ENCODE measurements around the gene BRPF3.
A peak's percentile ranks its signal among the peaks of the same experiment; 100 is the strongest.
"Not testable (repeated sequence)": the region's sequence is repeated elsewhere in the genome, so short reads cannot be mapped to it uniquely, and the experiment has no call there.

The BRPF3 gene

GRCh38 chr6:36200998-36201596 is 4.6 kb downstream of the BRPF3 start:
- DNase-seq (ENCODE audit: low read depth), result no peak

- DNase-seq (ENCODE audit: low read depth), result no peak
Observed at GRCh38 chr6:36201612-36202011, 5.1 kb downstream of the BRPF3 start.

GRCh38 chr6:36202101-36202500 is 5.6 kb downstream of the BRPF3 start:
- no peak for DNase-seq (ENCODE audit: low read depth)

GRCh38 chr6:36204068-36204753 is 7.7 kb downstream of the BRPF3 start:
- DNase-seq (ENCODE audit: low read depth), result peak; percentile 14

GRCh38 chr6:36207155-36207554 is 10.6 kb downstream of the BRPF3 start:
- no peak for DNase-seq (ENCODE audit: low read depth)

- no peak for DNase-seq (ENCODE audit: low read depth)
Observed at GRCh38 chr6:36209606-36210005, 13.1 kb downstream of the BRPF3 start.

- no peak for DNase-seq (ENCODE audit: low read depth)
Observed at GRCh38 chr6:36210182-36210581, 13.6 kb downstream of the BRPF3 start.

- no peak for DNase-seq (ENCODE audit: low read depth)
Observed at GRCh38 chr6:36210886-36211595, 14.5 kb downstream of the BRPF3 start.

- DNase-seq (ENCODE audit: low read depth), result no peak
Observed at GRCh38 chr6:36216559-36216958, 20.0 kb downstream of the BRPF3 start.

- DNase-seq (ENCODE audit: low read depth), result no peak
Observed at GRCh38 chr6:36217188-36217587, 20.6 kb downstream of the BRPF3 start.

- DNase-seq (ENCODE audit: low read depth), result no peak
Observed at GRCh38 chr6:36217946-36218345, 21.4 kb downstream of the BRPF3 start.

GRCh38 chr6:36218516-36218915 is 22.0 kb downstream of the BRPF3 start:
- not testable (repeated sequence) for DNase-seq (ENCODE audit: low read depth)

GRCh38 chr6:36219081-36219480 is 22.5 kb downstream of the BRPF3 start:
- no peak for DNase-seq (ENCODE audit: low read depth)

- no peak for DNase-seq (ENCODE audit: low read depth)
Observed at GRCh38 chr6:36220226-36220625, 23.7 kb downstream of the BRPF3 start.

- no peak for DNase-seq (ENCODE audit: low read depth)
Observed at GRCh38 chr6:36221674-36222073, 25.1 kb downstream of the BRPF3 start.

- DNase-seq (ENCODE audit: low read depth), result no peak
Observed at GRCh38 chr6:36222924-36223323, 26.4 kb downstream of the BRPF3 start.

GRCh38 chr6:36223706-36224105 is 27.2 kb downstream of the BRPF3 start:
- no peak for DNase-seq (ENCODE audit: low read depth)

GRCh38 chr6:36224918-36225461 is 28.4 kb downstream of the BRPF3 start:
- DNase-seq (ENCODE audit: low read depth), result no peak

- no peak for DNase-seq (ENCODE audit: low read depth)
Observed at GRCh38 chr6:36226438-36227047, 30.0 kb downstream of the BRPF3 start.

- no peak for DNase-seq (ENCODE audit: low read depth)
Observed at GRCh38 chr6:36227379-36228228, 31.1 kb downstream of the BRPF3 start.

- DNase-seq (ENCODE audit: low read depth), result no peak
Observed at GRCh38 chr6:36229223-36229622, 32.7 kb downstream of the BRPF3 start.

- no peak for DNase-seq (ENCODE audit: low read depth)
Observed at GRCh38 chr6:36230371-36230770, 33.8 kb downstream of the BRPF3 start.
